GM10266 (cell line): Measurements from ENCODE around the gene NOVA1.

Source experiments
- DNase-seq: peaks from one replicate; pipeline ENCODE4 v3.0.0; 2012; ENCODE audit errors: extremely low spot score
- CTCF ChIP-seq: IDR thresholded peaks from 2 replicates; pipeline ENCODE4 v1.5.1; 2012; ENCODE audit warnings: mild to moderate bottlenecking, low read depth; ENCODE audit not compliant: control insufficient read depth, insufficient read depth; ENCODE audit errors: missing control alignments

The NOVA1 gene

GRCh38 chr14:26414926-26415325, 182.9 kb downstream of the NOVA1 start:
- DNase-seq: no peak
- no peak for TF ChIP-seq CTCF

- no peak for TF ChIP-seq CTCF
- no peak for DNase-seq
These were observed 183.7 kb downstream of the NOVA1 start for GRCh38 chr14:26414103-26414502.

- TF ChIP-seq CTCF: no peak
- DNase-seq: no peak
These were observed 185.4 kb downstream of the NOVA1 start for GRCh38 chr14:26412421-26412820.

GRCh38 chr14:26410189-26410685, 187.6 kb downstream of the NOVA1 start:
- TF ChIP-seq CTCF: no peak
- DNase-seq: no peak

- TF ChIP-seq CTCF: no peak
- no peak for DNase-seq
These were observed 192.9 kb downstream of the NOVA1 start for GRCh38 chr14:26404927-26405326.

GRCh38 chr14:26403760-26404159, 194.1 kb downstream of the NOVA1 start:
- TF ChIP-seq CTCF: no peak
- no peak for DNase-seq

- DNase-seq: no peak
- no peak for TF ChIP-seq CTCF
These were observed 195.7 kb downstream of the NOVA1 start for GRCh38 chr14:26402126-26402525.
